HG03025 (cell line): ENCODE data around the gene PCSK4.
"Not testable (repeated sequence)": the region's sequence is repeated elsewhere in the genome, so short reads cannot be mapped to it uniquely, and the experiment has no call there.

Experiments
- ATAC-seq: cut with Tn5 transposase; IDR thresholded peaks from one replicate; pipeline ENCODE4 v1.9.1; 2021; ENCODE audit warnings: mild to moderate bottlenecking, moderate library complexity; ENCODE audit not compliant: unreplicated experiment, low FRiP score

The PCSK4 gene

GRCh38 chr19:1522838-1523237 lies 32.7 kb upstream of the PCSK4 start:
- no peak for ATAC-seq

GRCh38 chr19:1522061-1522460 lies 31.9 kb upstream of the PCSK4 start:
- ATAC-seq: no peak

DNA sequence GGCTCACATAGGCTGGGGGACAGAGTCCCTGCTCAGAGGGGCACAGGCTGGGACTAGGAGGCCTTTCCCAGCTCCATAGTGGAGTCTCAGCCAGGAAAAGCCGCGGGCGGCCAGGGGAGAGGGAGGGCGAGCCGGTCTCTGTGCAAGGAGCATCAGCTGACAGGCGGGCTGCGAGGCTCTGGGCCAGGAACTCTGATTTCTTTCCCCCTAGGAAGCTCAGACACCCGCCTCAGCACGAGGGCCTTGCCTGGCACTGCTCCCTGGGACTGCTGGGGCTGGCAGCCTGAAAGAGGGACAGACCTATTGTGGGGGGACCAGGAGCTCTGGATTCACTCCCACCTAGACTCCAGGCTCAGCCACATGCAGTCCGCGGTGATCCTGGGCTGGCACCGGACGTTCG lies 31.5 kb upstream of the PCSK4 start:
- no peak for ATAC-seq

DNA sequence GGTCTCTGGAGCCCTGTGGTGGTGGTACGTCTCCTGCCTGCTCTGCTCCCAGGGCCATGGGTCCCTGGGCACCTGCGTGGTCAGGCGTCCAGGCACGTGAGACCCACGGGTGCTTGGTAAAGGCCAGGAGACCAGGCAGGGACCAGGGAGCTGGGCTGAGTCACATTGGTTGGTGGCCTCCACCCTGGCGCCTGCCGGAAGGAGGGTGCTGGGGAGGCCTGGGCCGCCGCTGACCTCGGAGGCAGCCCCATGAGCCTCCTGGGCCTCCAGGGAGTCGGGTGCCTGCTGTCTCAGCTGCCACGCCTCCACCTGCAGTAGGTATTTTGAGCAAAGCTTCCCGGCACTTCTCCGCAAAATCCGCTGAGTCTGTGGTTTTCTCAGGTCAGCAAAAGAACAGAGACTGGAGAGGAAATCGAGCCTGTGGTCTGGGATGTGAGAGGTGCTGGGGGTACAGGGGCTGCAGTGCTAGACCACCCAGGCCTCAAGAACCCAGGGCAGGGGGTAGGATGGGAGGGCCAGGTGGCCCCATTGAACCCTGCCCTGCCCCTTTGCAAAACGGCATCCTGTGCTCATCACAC lies 30.1 kb upstream of the PCSK4 start:
- ATAC-seq: no peak

DNA sequence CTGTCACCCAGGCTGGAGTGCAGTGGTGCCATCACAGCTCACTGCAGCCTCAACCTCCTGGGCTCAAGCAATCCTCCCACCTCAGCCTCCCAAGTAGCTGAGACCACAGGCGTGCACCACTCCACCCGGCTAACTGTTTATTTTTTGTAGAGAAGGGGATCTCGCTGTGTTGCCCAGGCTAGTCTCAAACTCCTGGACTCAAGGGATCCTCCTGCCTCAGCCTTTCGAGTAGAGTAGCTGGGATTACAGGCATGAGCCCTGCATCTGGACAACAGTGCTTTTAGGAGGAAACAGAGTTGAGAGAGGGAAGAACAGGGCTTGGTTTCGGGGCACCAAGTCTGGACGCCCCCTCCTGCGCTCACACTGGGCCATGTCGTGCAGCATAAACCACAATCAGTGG lies 29.7 kb upstream of the PCSK4 start:
- not testable (repeated sequence) for ATAC-seq

DNA sequence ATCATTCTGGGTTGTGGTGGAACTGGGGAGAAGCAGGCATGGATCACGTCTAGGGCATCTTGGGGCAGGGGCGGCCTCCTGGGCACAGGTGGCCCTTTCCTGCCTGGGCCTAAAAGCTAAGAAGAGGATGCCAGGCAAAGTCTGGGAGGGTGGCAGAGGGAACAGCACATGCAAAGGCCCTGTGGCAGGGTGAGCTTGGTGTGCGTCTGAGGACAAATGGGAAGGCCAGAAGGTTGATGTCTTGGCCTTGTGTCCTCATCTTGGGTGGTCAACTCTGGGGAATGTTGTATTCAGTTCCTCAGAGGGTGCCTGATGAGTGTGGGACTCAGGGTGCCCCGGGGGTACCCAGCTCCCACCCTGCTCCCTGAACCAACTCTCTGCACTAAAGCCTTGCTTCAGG lies 28.3 kb upstream of the PCSK4 start:
- ATAC-seq: no peak

DNA sequence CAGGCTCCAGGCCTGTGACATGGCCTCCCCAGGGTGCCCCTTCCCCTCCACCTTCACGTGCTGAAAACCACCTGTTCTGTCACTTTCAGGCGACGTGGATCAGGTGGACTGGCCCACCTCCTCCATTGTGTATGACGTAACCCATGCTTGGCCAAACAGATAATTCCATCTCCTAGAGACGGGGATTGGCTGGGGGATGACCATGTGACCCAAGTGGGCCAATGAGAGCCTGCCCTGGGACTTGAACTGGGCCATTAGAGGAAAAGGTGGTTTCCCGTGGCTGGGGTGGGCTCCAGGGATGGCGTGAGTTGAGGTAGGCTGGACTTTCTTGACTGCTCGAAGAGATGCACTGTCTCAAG lies 26.2 kb upstream of the PCSK4 start:
- ATAC-seq: no peak

DNA sequence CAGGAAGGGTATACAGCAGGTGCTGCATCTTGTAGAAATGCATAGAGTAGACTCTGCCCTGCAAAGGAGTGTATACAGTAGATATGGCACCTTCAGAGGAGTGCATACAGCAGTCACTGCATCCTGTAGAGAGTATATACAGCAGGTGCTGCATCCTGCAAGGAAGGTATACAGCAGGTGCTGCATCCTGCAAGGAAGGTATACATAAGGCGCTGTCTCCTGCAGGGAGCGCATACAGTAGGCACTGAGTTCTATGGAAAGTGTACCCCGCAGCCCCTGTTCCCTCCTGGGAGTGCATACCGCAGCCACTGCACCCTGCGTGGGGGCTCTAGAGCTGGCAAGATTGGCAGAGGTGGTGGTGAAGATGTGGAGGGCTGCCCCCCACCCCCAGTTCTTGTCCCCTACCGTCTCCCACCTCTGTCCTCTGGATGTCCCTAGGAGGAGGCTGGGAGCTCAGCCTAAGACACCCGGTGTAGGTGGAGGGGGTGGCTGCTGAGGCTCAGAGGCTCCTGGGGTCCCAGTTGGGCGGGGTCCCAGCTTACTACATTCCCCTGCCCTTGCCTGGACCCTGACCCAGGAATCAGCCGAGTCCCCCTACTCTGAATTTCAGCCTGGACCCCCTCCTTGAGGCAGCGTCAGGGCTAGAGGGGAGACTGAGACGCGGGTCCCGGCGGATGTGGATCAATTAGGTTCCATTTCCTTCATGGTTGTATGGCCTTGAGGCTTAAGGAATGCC lies 25.0 kb upstream of the PCSK4 start:
- no peak for ATAC-seq

DNA sequence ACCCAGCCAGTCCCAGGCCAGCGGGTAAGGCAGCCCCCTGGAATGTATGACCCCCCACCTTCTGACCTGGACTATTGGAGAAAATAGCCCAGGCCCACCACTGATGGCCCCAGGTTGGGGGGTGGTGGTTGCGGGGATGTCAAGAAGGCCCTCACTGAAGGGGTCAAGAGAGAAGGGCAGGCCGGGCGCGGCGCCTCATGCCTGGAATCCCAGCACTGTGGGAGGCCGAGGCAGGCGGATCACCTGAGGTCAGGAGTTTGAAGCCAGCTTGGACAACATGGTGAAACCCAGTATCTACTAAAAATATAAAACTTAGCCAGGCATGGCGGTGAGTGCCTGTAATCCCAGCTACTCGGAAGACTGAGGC lies 24.1 kb upstream of the PCSK4 start:
- ATAC-seq: no peak

DNA sequence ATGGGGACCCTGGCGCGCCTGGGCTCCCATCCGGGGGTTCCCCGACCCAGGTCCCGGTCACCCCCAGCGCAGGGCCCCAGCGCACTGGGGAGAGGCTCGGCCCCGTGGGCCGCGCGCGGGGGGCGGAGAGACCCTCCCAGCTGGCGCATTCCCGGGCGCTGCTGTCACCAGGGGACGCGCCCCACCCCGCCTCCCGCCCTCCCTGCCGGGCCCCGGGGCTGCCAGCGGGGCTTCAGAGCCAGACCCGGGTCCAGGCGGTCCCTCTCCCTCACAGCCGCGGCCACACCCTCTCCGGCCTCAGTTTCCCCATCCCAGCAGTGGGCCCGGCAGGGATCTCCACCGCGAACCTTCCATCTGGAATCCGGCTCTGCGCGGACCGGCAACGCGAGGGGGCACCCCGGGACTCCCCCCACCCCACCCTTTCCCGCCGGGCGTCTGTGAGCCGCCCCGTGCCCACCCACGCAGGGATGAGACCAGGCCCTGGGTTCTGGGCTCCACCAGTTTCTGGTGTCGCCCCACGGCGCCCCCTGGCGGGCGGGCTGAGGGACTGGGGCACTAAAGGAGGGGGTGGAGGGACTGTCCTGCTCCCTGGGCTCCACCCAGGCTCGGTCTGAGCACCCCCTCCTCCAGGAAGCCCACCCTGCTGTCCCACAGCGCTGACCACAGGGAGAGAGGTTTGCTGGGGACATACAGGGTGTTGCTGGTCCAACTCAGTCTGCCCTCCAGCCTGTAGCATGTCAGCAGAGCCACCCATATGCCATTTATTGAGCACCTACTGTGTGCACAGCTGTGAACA lies 23.5 kb upstream of the PCSK4 start:
- ATAC-seq: no peak

DNA sequence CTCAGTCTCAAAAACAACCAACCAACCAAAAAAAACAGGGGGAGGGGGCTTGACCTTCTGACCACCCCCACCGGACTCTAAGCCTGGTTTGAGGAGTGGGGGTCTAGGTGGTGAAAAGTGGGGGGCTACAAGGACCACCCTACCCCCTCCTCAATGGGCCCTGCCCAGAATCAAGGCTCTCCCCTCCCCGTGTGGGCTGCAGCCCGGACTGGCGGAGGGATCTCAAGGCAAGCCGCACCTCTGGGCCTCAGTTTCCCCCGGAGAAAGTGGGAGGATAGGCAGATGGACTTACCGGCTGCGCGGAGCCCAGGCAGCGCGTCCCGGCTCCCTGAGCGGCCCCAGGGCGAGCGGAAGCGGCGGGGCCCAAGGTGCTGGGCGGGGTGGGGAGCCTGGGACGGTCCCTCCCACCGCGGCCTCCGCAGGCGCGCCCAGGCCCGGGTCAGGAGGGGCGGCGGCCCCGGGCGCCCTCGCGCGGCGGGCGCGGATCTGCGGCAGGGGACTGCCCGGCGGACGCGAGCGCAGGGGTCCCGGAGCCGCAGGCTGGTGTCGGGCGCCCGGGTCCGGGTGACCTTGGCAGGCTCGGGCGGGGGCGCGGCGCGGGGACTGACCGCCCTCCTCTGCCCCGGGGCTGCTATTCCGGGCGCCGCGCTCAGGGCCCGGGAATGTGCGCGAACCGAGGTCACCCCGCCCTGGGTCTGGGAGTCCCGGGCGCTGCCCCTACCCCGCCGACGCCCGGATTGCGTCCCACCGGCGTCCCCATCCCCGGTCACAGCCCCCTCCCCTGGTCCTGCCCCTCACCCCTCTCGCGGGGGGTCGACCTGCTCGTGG lies 22.7 kb upstream of the PCSK4 start, which contains the start of gene ADAMTSL5:
Gene ADAMTSL5 (minus strand): TSS at position 349 of the 828 bp plus-strand sequence. CDS start 2,076 bp downstream, outside the sequence.
- ATAC-seq: no peak

DNA sequence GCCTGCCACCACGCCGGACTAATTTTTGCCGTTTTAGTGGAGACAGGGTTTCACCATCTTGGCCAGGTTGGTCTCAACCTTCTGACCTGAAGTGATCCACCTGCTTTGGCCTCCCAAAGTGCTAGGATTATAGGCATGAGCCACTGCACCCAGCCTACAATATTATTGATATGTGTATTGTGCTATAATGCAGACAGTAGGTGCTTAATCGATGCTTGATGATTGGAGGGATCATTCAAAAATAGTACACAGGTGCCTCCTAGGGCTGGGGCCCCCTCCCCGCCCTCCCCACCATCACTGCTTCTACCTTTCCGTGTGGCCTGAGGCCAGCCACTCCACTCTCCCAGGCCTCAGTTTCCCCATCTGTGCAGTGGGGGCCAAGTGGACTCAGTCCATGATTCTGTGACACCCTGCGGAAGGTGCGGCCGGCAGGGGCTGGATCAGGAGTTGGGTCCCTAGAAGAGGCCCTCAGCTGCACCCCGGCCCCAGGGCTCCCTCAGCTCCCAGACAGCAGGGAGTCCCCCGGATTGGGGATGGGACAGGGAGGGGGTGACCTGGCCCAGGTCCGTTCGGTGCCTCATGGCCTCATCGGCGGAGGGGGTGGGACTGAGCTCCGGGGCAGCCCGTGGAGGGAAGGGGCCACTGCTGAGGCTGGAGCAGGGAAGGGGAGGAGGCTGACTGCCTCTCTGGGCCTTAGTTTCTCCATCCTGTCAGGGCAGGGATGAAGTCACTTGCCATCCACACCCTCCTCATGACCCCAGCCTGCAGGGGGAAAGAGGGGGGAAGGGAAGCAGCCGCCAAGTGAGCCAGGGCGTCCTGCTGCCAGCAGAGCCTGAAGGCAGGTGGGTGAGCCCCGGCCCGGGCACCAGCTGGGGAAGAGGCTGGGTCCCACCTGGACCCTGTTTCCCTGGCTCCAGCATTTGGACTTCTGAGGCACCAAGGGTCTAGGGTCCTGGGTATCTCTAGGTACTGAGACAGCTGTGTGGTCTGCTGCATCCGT lies 21.5 kb upstream of the PCSK4 start:
- no peak for ATAC-seq

GRCh38 chr19:1510807-1511206 lies 20.7 kb upstream of the PCSK4 start:
- no peak for ATAC-seq

DNA sequence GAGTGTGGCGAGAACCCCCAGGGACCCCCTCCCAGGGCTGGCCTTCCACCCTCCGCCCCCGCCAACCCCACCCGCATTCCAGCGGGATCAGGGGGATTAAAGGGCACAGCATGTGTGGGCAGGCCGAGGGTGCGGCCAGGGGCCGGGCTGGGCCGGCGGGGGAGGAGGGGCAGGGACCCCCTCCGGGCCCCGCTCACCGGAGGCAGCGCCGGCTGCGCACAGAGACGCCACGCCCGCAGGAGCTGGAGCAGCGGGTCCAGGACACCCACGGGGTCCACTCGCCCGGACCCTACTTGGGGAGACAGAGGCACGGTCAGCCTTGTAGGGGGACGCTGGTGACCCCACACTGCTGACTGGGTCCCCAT lies 20.3 kb upstream of the PCSK4 start:
- ATAC-seq: no peak

- no peak for ATAC-seq
Observed at GRCh38 chr19:1509602-1510441, 19.7 kb upstream of the PCSK4 start.

DNA sequence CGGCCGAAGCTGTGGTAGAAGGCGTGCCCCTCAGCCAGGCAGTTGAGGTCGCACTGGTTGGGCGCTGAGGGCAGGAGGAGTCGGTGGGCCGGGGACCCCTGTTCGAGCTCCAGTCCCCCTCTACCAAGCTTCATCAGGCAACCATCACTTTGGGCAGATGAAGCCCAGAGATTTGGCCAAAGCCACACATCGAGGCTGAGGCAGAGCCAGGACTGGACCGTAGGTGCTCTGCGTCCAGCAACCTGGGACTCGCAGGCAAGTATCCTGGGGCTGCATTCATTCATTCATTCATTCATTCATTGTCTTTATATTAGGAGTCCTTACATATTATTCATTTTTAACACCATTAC lies 18.3 kb upstream of the PCSK4 start:
- ATAC-seq: no peak

GRCh38 chr19:1507763-1508506 lies 17.8 kb upstream of the PCSK4 start:
- ATAC-seq: no peak

DNA sequence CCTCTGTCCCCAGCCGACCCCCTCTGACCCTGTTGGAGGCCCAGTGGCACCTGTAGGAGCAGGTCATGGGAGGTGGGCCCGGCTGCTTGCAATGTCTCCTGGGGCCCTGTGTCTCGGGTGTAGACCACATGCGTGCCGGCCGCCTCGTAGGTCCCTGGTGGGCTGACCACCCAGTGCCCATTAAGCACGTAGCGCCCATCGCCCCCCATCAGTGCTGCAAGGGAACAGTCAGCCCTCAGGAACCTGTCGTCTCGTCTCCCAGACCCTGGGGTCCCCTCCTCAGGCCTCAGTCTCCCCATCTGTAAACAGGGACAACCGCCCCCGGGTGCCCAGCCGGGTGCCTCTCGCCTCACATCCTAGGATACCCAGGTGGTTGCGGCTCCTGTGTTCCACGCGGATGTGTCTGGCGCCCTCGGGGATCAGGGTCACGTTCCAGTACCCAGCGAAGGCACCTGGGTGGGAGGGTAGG lies 17.1 kb upstream of the PCSK4 start:
- no peak for ATAC-seq
